MM.1S (cell line): Measurements from ENCODE around the gene MVD.

Experiments used
- EZH2 ChIP-seq: fragments of 300-600 bp; sonication (generic); optimal IDR thresholded peaks from 2 replicates; pipeline ENCODE3; 2017; ENCODE audit warnings: low read depth, mild to moderate bottlenecking, antibody characterized with exemption, low read length, mixed read lengths
- EZH2phosphoT487 ChIP-seq: fragments of 300-600 bp; sonication (generic); IDR thresholded peaks from 2 replicates; pipeline ENCODE4 v1.6.1; 2018; ENCODE audit warnings: antibody characterized with exemption, low read length
- TF ChIP-seq, protein P1 (sequence below): fragments of 300-600 bp; sonication (generic); IDR thresholded peaks from 2 replicates; pipeline ENCODE4 v1.5.1; 2016; ENCODE audit warnings: antibody characterized with exemption, low read length, mixed read lengths

DNA sequence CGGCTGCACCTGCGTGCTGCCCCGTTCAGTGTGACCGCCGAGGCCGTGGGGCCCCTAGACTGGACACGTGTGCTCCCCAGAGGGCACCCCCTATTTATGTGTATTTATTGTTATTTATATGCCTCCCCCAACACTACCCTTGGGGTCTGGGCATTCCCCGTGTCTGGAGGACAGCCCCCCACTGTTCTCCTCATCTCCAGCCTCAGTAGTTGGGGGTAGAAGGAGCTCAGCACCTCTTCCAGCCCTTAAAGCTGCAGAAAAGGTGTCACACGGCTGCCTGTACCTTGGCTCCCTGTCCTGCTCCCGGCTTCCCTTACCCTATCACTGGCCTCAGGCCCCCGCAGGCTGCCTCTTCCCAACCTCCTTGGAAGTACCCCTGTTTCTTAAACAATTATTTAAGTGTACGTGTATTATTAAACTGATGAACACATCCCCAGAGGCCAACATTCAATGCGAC lies 22.8 kb downstream of the MVD start:
- TF ChIP-seq, protein P1, sequence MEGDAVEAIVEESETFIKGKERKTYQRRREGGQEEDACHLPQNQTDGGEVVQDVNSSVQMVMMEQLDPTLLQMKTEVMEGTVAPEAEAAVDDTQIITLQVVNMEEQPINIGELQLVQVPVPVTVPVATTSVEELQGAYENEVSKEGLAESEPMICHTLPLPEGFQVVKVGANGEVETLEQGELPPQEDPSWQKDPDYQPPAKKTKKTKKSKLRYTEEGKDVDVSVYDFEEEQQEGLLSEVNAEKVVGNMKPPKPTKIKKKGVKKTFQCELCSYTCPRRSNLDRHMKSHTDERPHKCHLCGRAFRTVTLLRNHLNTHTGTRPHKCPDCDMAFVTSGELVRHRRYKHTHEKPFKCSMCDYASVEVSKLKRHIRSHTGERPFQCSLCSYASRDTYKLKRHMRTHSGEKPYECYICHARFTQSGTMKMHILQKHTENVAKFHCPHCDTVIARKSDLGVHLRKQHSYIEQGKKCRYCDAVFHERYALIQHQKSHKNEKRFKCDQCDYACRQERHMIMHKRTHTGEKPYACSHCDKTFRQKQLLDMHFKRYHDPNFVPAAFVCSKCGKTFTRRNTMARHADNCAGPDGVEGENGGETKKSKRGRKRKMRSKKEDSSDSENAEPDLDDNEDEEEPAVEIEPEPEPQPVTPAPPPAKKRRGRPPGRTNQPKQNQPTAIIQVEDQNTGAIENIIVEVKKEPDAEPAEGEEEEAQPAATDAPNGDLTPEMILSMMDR: no peak
- no peak for TF ChIP-seq EZH2phosphoT487
- TF ChIP-seq EZH2: no peak
